ENCODE results near the gene GNE.
"Not testable (repeated sequence)": the region's sequence is repeated elsewhere in the genome, so short reads cannot be mapped to it uniquely, and the experiment has no call there.

The GNE gene

DNA sequence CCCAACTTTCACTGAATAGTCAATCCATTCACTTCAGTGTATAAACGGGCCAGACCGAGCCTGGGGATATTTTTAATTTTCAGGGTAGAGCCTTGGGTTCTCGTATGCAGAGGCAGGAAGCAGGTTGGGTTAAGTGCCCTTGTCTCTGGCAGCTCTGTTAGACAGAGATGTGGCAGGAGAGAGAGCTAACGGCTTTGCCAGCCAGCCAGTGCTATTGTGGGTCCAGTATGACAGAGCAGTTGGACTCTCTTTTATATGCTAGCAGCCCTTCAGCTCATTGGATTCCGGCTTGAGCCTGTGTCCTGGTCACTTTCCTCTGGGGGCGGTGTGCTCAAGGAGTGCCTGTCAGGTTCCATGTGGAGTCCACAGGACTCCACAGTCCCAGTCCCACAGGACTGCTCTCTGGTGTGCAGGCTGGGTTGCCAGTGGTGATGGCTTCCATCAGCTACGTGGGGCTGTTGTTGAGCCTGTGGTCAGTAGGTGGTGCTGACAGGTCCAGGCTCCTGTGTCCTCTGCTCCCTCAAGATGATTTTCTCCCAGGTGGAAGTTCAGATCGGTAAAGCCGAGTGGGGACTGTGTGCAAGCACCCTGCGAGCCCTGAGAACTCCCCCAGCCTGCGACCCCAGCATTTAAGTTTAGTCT, 53.2 kb downstream of the GNE start:
- peak in 1 of 2 experiments; percentile 14 for DNase-seq

- no peak for DNase-seq
These were observed 63.8 kb downstream of the GNE start for GRCh38 chr9:36194326-36195000.

DNA sequence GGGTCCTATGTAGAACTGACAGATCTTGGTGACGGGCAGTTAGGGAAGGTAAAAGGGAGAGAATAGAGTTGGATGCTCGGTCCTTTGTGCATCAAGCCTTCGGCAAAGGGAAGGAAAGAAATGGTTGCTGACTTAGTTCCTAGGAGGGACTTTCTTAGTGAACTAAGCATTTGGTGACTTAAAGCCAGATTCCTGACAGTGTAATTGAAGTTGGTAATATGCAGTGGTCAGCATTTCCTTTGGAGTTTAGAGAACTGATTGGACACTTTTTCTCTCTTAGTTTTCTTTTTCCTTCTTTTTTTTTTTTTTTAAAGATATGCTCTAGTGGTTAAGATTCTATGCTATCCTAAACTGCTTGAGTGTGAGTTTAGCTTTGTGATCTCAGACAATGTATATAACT, 65.2 kb downstream of the GNE start:
- DNase-seq = no peak

- DNase-seq = no peak
These were observed 66.1 kb downstream of the GNE start for GRCh38 chr9:36192196-36192595.

DNA sequence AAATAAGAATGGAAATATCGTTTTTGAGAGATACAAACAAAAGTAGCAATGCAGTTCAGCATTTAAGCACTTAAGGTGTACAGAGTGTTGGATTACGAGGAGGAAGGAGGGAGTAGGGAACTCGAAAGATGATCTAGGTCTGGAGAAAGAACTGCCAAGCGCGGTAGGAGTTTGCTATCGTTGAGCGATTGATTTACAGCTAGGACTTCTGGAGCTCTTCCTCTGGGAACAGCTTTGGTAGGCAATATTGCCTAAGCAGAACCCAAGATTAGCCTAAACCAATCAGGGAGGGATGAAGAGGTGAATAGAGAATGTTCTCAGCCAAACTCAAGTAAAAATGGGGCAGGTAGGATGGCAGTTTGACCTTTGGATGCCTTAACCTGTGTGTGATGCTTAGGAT, 66.6 kb downstream of the GNE start:
- no peak for DNase-seq

GRCh38 chr9:36191290-36191645, 67.0 kb downstream of the GNE start:
- no peak for DNase-seq

- DNase-seq = peak; percentile 98
These were observed 67.6 kb downstream of the GNE start, which contains the start of gene CLTA for GRCh38 chr9:36190388-36191289. CLTA (plus strand) TSS chr9:36190921; CDS start chr9:36191057, 136 bp downstream.

DNA sequence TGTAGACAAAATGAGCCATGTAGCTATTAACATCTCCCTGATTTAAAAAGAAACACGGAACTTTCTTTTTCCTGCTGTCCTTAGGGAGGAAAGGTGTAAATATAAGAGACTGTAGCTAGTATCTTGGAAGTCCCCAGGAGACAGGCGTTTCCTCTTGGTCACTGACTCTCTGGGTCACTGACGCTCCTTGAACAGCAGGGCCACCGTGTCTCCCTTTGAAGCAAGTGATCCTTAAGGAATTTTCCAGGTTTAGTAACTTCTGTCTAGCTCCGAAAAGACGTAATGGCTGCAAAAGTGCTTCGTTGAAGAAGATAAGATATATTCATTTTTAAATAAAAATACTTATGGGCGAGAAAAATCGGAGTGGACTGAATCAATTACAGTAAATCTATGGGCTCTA, 68.3 kb downstream of the GNE start:
- DNase-seq = peak in 1 of 2 experiments; percentile 32

DNA sequence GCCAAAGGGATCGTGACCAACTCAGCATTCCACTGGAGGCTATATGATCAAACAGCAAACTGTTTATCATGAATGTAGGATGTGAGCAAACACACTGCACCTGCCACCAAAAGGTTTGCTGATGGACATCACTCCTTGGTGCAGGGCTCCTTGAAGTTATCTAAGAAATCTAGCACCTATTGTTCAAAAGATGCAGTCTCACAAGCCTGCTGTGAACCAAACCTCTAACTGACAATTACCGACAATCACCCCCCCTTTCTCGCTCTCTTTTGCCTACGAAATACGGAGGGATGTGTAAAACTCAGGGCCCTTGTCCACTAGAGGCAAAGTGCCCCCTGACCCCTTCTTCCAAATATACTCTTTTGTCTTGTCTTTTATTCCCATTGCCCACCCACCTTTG, 70.0 kb downstream of the GNE start:
- DNase-seq = no peak

GRCh38 chr9:36187414-36187813, 70.8 kb downstream of the GNE start:
- no peak for DNase-seq

DNA sequence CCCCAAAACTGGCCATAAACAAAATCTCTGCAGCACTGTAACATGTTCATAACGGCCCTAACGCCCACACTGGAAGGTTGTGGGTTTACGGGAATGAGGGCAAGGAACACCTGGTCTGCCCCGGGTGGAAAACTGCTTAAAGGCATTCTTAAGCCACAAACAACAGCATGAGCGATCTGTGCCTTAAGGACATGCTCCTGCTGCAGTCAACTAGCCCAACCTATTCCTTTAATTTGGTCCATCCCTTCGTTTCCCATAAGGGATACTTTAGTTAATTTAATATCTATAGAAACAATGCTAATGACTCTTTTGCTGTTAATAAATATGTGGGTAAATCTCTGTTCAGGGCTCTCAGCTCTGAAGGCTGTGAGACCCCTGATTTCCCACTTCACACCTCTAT, 78.0 kb downstream of the GNE start:
- not testable (repeated sequence) for DNase-seq

DNA sequence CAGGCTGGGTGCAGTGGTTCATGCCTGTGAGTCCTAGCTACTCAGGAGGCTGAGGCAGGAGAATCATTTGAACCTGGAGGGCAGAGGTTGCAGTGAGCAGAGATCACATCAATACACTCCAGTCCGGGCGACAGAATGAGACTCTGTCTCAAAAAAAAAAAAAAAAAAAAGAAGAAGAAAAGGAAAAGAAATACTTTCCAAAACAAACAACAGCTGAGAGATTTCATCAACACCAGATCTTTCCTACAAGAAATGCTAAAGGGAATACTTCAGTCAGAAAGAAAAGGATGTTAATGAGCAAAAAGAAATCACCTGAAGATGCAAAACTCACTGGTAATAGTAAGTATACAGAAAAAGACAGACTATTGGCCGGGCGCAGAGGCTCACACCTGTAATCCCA, 80.7 kb downstream of the GNE start:
- DNase-seq = no peak

DNA sequence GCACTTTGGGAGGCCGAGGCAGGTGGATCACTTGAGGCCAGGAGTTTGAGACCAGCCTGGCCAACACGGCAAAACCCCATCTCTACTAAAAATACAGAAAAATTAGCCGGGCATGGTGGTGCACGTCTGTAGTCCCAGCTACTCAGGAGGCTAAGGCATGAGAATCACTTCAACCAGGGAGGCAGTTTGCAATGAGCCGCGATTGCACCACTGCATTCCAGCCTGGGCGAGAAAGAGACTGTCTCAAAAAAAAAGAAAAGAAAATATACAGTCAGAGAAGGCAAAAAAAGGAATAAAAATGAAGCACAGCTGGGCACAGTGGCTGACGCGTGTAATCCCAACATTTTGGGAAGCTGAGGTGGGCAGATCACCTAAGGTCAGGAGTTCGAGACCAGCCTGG, 81.8 kb downstream of the GNE start:
- DNase-seq = not testable (repeated sequence)

DNA sequence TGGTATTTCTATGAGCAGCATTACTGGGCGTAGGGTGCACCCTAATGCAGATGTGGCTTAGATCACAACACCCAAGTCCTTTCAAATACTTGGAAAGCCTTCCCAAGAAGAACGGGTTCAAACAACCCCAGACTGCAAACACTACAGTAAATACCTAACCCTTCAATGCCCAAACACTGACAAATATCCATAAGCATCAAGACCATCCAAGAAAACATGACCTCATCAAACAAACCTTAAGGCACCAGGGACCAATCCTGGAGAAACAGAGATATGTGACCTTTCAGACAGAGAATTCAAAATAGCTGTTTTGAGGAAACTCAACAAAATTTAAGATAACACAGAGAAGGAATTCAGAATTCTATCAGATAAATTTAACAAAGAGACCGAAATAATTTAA, 83.0 kb downstream of the GNE start:
- DNase-seq = not testable (repeated sequence)

- DNase-seq = no peak
These were observed 83.5 kb downstream of the GNE start for GRCh38 chr9:36174731-36175130.

DNA sequence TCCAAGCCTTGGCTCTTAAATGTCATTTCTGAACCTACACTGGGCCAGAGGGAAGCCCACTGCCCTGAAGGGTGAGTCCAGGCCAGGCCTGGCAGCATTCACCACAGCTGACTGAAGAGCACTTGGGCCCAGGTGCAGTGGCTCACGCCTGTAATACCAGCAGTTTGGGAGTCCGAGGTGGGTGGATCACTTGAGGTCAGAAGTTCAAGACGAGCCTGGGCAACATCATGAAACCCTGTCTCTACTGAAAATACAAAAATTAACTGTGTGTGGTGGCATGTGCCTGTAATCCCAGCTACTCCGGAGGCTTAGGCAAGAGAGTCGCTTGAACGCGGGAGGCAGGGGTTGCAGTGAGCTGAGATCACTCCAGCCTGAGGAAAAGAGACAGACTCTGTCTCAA, 84.0 kb downstream of the GNE start:
- no peak for DNase-seq

GRCh38 chr9:36173861-36174260, 84.4 kb downstream of the GNE start:
- no peak for DNase-seq

DNA sequence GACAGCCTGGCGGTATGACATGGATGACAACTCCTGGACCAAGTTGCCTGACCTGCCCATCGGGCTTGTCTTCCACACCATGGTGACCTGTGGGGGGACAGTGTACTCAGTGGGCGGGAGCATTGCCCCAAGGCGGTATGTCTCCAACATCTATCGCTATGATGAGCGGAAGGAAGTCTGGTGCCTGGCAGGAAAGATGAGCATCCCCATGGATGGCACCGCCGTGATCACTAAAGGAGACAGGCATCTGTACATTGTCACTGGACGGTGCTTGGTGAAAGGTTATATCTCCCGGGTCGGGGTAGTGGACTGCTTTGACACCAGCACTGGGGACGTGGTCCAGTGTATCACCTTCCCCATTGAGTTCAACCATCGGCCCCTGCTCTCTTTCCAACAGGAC, 87.7 kb downstream of the GNE start:
- DNase-seq = no peak

DNA sequence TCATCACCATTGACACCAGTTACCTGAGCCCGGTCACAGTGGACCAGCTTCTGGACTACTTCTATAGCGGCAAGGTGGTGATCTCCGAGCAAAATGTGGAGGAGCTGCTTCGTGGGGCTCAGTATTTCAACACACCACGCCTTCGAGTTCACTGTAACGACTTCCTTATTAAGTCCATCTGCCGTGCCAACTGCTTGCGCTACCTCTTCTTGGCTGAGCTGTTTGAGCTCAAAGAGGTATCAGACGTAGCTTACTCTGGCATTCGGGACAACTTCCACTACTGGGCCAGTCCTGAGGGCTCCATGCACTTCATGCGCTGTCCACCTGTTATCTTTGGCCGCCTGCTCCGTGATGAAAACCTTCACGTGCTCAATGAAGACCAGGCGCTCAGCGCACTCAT, 88.5 kb downstream of the GNE start:
- DNase-seq = no peak

DNA sequence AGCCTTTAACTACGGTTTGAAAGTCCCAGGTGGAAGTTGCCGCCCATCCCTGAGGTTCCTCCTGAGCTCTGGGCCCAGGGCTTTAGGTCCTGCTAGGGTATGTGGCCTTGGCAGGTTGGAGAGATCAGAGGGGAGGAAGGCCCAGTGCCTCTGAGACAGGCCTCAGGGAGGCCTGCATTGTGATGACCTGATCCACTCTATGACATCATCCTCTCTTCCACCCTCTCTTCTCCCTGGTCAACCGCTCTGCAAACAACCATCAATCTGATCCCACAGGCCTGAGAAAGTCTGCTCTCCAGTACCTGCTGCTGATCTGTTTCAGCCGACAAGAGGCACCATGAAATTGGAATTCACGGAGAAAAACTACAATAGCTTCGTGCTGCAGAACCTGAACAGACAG, 89.1 kb downstream of the GNE start, which contains the start of gene CCIN:
Gene CCIN, plus strand, starts transcription at position 223 of the 400 bp plus-strand sequence. Its CDS starts 115 bp downstream, at position 338.
- DNase-seq = no peak

DNA sequence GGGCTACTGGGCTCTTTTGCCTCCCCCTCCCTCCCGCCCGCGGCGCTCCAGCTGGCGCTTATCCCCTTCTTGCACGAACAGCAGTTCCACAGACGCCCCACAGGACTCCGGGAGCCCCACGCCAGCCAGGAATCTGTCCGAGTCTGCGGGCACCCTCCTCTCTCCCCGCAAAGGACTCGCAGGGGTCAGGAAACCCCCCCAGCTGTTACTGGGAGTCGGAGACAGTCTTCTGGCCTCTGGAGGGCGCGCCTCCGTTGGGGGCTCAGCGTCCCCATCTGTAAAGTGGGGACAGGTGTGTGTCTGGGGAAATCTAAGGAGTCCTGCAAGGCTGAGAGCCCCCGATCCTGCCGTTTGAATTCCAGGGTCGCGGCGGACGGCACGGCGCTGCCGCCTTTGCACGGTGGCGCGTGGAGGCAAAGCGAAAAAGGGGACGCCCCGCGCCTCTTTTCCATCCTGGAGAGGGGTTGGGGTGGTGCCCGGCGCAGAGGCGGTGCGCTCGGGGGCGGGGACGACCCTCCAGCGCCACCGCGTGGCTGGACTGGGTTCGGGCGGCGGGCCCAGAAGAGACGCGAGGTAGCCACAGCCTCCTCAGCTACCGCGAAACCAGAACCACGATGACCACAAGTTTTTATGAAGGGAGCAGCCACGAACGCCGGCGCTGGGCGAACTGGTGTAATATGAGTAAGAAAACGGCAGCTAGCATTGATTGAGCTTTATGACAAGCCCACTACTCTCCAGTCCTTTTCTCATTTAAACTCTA, 91.9 kb downstream of the GNE start:
- DNase-seq = peak; percentile 39 to 62

GRCh38 chr9:36165826-36166167, 92.5 kb downstream of the GNE start:
- DNase-seq = no peak

DNA sequence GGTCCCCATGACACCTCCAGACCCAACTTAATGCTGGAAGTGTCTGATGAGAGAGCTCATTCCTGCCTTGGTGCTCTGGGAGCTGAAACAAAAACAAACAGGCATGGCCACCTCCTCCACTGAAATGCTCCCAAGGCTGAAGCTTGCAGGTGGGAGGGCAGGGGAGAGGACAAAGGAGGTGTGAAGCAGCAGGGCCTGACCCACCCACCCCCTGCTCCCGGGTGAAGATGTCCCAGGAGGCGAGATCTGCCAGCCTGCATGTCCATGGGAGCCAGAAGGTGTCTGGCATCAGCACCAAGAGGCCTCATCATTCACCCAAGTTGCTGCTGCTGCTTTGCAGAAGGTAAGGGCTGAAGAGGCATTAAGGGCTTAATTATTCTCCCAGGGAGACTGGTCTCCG, 93.3 kb downstream of the GNE start:
- DNase-seq = peak; percentile 67 to 89
